Gastrocnemius medialis (tissue), 4 donors: ENCODE data around the gene ADAM19. TPM values are rescaled to one million over a fixed set of nuclear protein-coding genes. Genes with fewer than 3 reads are reported as not detected.

Experiments used
- ATAC-seq, 2 donors: fragments of 150-250 bp; one replicate each; pipeline ENCODE4 v1.9.1; 2016
- DNase-seq, 2 donors: peaks; one replicate each; pipeline ENCODE4 v3.0.0-alpha.2; 2019
- H3K27ac ChIP-seq, 4 donors: fragments of 200-600 bp; sonication (generic); 1 replicate in 1 of 4; 2 replicates in 3 of 4; pipeline ENCODE4 v1.5.1; 2016 to 2018; ENCODE audit warnings: mild to moderate bottlenecking in 2 of 4, moderate library complexity in 1 of 4
- H3K27me3 ChIP-seq, 3 donors: fragments of 200-600 bp; sonication (generic) in 2 of 3; 1 replicate in 1 of 3; 2 replicates in 2 of 3; pipeline versions ENCODE4 v1.5.1 to v1.6.0; 2016 to 2019; ENCODE audit warnings: mild to moderate bottlenecking in 1 of 3, moderate library complexity in 1 of 3
- H3K36me3 ChIP-seq, 2 donors: fragments of 200-600 bp; sonication (generic) in 1 of 2; one replicate each; pipeline ENCODE4 v1.5.1; 2017 to 2018
- H3K4me1 ChIP-seq, 2 donors: fragments of 200-600 bp; sonication (generic) in 1 of 2; one replicate each; pipeline ENCODE4 v1.5.1; 2016 to 2017; ENCODE audit warnings: mild to moderate bottlenecking in 2 of 2
- H3K4me3 ChIP-seq, 4 donors: fragments of 200-600 bp; sonication (generic) in 3 of 4; 1 replicate in 1 of 4; 2 replicates in 3 of 4; pipeline ENCODE4 v1.5.1; 2016 to 2019; ENCODE audit warnings: mild to moderate bottlenecking in 2 of 4
- H3K9me3 ChIP-seq, 3 donors: fragments of 200-600 bp; sonication (generic) in 2 of 3; 1 replicate in 1 of 3; 2 replicates in 2 of 3; pipeline ENCODE4 v1.5.1; 2016 to 2019
- POLR2A ChIP-seq, 2 donors: fragments of 450-650 bp; IDR thresholded peaks; one replicate each; pipeline ENCODE4 v1.6.1; 2017; ENCODE audit warnings: antibody characterized with exemption in 2 of 2, mild to moderate bottlenecking in 2 of 2, moderate library complexity in 2 of 2
- in situ Hi-C, 4 donors: fragments of 200-750 bp; cut with MboI; loops; one replicate each; pipeline versions ENCODE4 v1.15.0 to v1.8.0; 2017; ENCODE audit warnings: low sequenced_read_pairs in 4 of 4
- intact Hi-C: fragments of 100-400 bp; cut with DNase I; formaldehyde crosslinking; loops from one replicate; pipeline ENCODE4 v1.15.1; 2023; ENCODE audit warnings: low total_unique reads
- total RNA-seq, 4 donors: library from RNA; depleted of rRNA; stranded (reverse); fragments of >200 nt; gene quantifications; one replicate each; pipeline versions ENCODE4 v1.1.0 to v1.2.3, GENCODE V29; 2016
- TF ChIP-seq, protein P1 (sequence below), 5 experiments: fragments of 450-650 bp in 3 of 5; fragments of 200-600 bp in 2 of 5; sonication (generic) in 2 of 5; IDR thresholded peaks in 4 of 5; conservative IDR thresholded peaks in 1 of 5; 1 replicate in 4 of 5; 2 replicates in 1 of 5; pipeline ENCODE4 v1.5.1; 2016 to 2019; ENCODE audit warnings: antibody characterized with exemption in 5 of 5, mild to moderate bottlenecking in 3 of 5, moderate library complexity in 3 of 5

Gene ADAM19
- total RNA-seq, 4 donors from 2014 or later, result 0.39 to 0.97 (median 0.76) TPM

DNA sequence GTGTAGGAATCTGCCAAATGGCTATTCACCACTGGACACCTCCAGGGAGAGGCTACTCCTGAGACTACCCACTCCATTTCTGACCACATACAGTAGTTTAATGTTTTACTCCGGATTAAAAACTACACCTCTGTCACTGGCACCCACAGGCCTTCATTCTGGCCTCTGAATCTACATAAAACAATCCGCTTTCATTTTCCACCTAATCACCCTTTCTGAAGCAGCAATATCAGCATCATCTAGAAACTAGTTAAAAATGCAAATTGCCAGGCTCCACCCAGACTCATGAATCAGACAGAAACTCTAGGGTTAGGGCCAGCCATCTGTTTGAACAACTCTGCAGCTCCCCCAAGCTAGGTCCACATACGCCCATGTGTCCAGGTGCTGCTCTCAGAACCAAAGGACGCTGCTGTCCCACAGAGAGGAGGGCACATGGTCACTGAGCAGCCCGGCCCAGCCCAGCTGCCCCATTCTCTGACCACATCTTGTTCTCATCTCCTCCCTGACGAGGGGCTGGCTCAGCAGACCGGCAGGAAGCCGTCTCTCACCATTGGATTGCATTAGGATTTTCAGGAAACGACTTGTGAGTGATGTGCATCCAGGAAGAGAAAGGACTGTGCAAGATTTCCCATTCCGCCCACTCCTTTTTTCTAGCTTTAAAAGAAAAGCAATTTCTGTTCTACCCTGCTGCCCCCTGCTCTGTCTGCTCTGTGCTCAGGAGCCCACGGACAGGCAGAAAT, 34.7 kb downstream of the ADAM19 start:
- peak in 1 of 2 donors; percentile 61 for ATAC-seq
- peak in 1 of 2 donors; percentile 48 for DNase-seq
- no peak overlapping the region for H3K4me3 ChIP-seq

DNA sequence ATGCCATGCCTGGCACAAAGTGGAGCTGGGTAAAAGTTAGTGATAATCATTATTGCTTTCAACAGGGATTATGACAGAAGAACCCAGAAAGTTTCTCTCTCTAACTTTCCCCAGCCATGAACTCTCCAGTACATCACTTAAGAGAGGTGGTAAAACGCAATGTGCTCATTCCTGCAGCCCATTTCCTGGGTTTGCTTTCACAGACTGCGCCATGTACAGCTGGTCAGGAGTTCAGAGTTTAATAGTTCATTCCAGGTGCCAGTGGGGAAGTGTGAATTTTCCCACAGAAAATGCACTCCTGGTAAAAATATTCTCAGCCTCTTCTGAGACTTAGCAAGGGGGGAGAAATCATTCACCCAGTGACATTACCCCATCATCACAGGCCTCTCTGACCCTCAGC, 35.5 kb downstream of the ADAM19 start:
- in situ Hi-C loops (no loop called here), intact Hi-C loops (no loop called here)
- no peaks in the 10 kb centered on the region for H3K36me3 ChIP-seq
- peaks cover 10 to 12% of the 10 kb centered on the region in 2 donors for H3K4me1 ChIP-seq
- DNase-seq (no peak), ATAC-seq (no peak)
- H3K9me3 ChIP-seq, result no peaks in the 10 kb centered on the region
- TF ChIP-seq, protein P1, sequence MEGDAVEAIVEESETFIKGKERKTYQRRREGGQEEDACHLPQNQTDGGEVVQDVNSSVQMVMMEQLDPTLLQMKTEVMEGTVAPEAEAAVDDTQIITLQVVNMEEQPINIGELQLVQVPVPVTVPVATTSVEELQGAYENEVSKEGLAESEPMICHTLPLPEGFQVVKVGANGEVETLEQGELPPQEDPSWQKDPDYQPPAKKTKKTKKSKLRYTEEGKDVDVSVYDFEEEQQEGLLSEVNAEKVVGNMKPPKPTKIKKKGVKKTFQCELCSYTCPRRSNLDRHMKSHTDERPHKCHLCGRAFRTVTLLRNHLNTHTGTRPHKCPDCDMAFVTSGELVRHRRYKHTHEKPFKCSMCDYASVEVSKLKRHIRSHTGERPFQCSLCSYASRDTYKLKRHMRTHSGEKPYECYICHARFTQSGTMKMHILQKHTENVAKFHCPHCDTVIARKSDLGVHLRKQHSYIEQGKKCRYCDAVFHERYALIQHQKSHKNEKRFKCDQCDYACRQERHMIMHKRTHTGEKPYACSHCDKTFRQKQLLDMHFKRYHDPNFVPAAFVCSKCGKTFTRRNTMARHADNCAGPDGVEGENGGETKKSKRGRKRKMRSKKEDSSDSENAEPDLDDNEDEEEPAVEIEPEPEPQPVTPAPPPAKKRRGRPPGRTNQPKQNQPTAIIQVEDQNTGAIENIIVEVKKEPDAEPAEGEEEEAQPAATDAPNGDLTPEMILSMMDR (IDR thresholded peaks at IDR 0.05 in 4 of 5, conservative IDR thresholded peaks at IDR 0.05 in 1 of 5), result no peak
- no peak for TF ChIP-seq POLR2A (IDR thresholded peaks at IDR 0.05)
- no peak overlapping the region for H3K27ac ChIP-seq
- H3K27me3 ChIP-seq, result no peaks in the 10 kb centered on the region
- H3K4me3 ChIP-seq, result no peak overlapping the region

More for the DNA sequence above, 34.7 kb downstream of the ADAM19 start:
- no peak for TF ChIP-seq POLR2A (IDR thresholded peaks at IDR 0.05)
- TF ChIP-seq, protein P1 (IDR thresholded peaks at IDR 0.05 in 4 of 5, conservative IDR thresholded peaks at IDR 0.05 in 1 of 5), result no peak
- peak overlapping the region in 2 of 4 donors; percentile 13 to 26 for H3K27ac ChIP-seq
- intact Hi-C loops, result no loop called here
- peaks cover 5% of the 10 kb centered on the region in 2 donors for H3K4me1 ChIP-seq
- H3K27me3 ChIP-seq, result no peaks in the 10 kb centered on the region
- H3K36me3 ChIP-seq, result no peaks in the 10 kb centered on the region
- in situ Hi-C loops, result no loop called here
- no peaks in the 10 kb centered on the region for H3K9me3 ChIP-seq

DNA sequence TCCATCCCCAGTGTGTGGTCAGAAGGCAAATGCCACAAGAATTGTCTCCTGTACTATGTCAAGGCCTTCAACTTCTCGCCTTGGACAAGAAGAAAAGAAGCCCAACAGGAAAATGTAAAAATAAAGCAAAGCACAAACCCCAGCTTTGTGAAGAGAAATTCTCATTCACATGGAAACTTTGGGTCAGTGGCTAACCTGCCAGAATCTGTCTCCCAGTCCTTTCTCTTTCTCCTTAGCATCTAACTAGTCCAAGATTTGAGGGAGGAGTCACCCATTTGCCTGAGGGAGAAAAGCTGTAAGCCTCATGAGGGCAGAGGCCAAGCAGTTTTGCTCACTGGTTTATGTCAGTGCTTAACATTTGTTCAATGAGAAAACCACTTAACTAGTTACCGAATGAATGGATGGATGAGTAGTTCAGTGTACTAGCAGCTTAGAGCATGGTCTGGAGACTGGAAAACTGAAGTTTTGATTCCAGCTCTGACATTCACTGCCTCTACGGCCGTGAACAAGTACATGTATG, 36.0 kb downstream of the ADAM19 start:
- H3K9me3 ChIP-seq, result no peaks in the 10 kb centered on the region
- intact Hi-C loops (no loop called here), in situ Hi-C loops (no loop called here)
- H3K4me1 ChIP-seq, result peaks cover 14 to 16% of the 10 kb centered on the region in 2 donors
- no peak for DNase-seq
- H3K36me3 ChIP-seq, result no peaks in the 10 kb centered on the region
- TF ChIP-seq, protein P1 (IDR thresholded peaks at IDR 0.05 in 4 of 5, conservative IDR thresholded peaks at IDR 0.05 in 1 of 5), result no peak
- no peak for TF ChIP-seq POLR2A (IDR thresholded peaks at IDR 0.05)
- no peak for ATAC-seq
- no peak overlapping the region for H3K27ac ChIP-seq
- H3K27me3 ChIP-seq, result no peaks in the 10 kb centered on the region
- H3K4me3 ChIP-seq, result no peak overlapping the region

DNA sequence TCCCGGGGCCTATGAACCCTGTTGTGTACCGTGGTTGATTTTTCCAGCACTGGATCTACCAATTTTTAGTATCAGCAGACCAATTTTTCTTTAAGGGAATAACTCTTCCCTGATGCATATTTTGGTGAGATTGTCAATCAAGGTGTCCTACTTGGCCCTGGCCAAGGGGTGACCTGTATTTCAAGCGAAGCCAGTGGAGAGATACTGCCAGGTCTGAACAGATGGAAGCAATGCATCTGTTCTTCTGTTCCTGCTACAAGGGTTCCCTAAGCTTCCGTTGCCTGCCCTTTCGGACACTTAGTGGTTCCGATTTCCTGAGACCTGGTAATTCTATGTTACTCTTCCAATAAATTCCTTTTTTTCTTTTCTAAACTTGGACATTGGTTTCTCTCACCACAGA, 37.3 kb downstream of the ADAM19 start:
- TF ChIP-seq, protein P1 (IDR thresholded peaks at IDR 0.05 in 4 of 5, conservative IDR thresholded peaks at IDR 0.05 in 1 of 5), result no peak
- no peak for TF ChIP-seq POLR2A (IDR thresholded peaks at IDR 0.05)
- Histone ChIP-seq H3K4me3 (no peak overlapping the region), H3K36me3 (no peaks in the 10 kb centered on the region), H3K27ac (no peak overlapping the region), H3K4me1 (peaks cover 24 to 27% of the 10 kb centered on the region in 2 donors), H3K9me3 (no peaks in the 10 kb centered on the region), H3K27me3 (no peaks in the 10 kb centered on the region)
- DNase-seq, result no peak
- intact Hi-C loops (no loop called here), in situ Hi-C loops (no loop called here)
- no peak for ATAC-seq
